Pancreas (tissue), 10 donors: ENCODE measurements around the gene MTHFD1L. TPM values are rescaled to one million over a fixed set of nuclear protein-coding genes. Genes with fewer than 3 reads are reported as not detected.

Experiments
- ATAC-seq, 4 donors: fragments of 200-7000 bp; cut with Tn5 transposase; one replicate each; pipeline versions ENCODE4 v1.8.0 to v1.9.1; 2020; ENCODE audit warnings: mild to moderate bottlenecking in 4 of 4, moderate library complexity in 4 of 4
- DNase-seq, 6 donors: peaks; one replicate each; pipeline ENCODE4 v3.0.0-alpha.2; 2020
- FAIRE-seq: peaks from 2 replicates; lab custom pipeline; 2012; peaks lifted over from hg19 to GRCh38; lab: Jason Lieb, UNC
- H3K27ac ChIP-seq, 4 donors: fragments of 200-600 bp; sonication (generic); 1 replicate in 3 of 4; 2 replicates in 1 of 4; pipeline versions ENCODE4 v1.5.0 to v1.8.0; 2020
- H3K27me3 ChIP-seq, 4 donors: fragments of 200-600 bp; one replicate each; pipeline ENCODE4 v1.8.0; 2021
- H3K36me3 ChIP-seq, 3 donors: fragments of 200-600 bp; sonication (generic) in 1 of 3; one replicate each; pipeline versions ENCODE4 v1.5.0 to v1.8.0; 2020 to 2021
- H3K4me1 ChIP-seq, 3 donors: fragments of 200-600 bp; one replicate each; pipeline ENCODE4 v1.8.0; 2021
- H3K4me3 ChIP-seq, 4 donors: fragments of 200-600 bp; sonication (generic) in 2 of 4; one replicate each; pipeline versions ENCODE4 v1.5.0 to v1.8.0; 2020 to 2021
- H3K9me3 ChIP-seq, 4 donors: fragments of 200-600 bp; one replicate each; pipeline ENCODE4 v1.8.0; 2021
- CTCF ChIP-seq, 4 donors: fragments of 200-600 bp; sonication (generic) in 3 of 4; IDR thresholded peaks; one replicate each; pipeline versions ENCODE4 v1.5.0 to v1.8.0; 2021; ENCODE audit warnings: antibody characterized with exemption in 4 of 4
- WGBS, 2 donors: extraction: QIAGEN DNeasy Blood & Tissue Kit; methylation state at CpG; one replicate each; pipeline ENCODE4 v1.1.7; 2013; 5-methylcytosine and 5-hydroxymethylcytosine counted together
- intact Hi-C, 3 donors: fragments of 100-400 bp; cut with DNase I; formaldehyde crosslinking; loops; one replicate each; pipeline versions ENCODE4 v1.11.1 to v1.14.2; 2022
- polyA plus RNA-seq, 2 donors: library from polyadenylated mRNA; stranded (reverse); fragments of 200-250 nt; gene quantifications; one replicate each; pipeline ENCODE4 v1.2.3, GENCODE V29; 2013
- total RNA-seq, 6 donors: library from RNA; stranded (reverse); fragmentation: NEBNext Ultra II Directional in 4 of 6; extraction: Animal tissue kit (Norgen Biotek cat#: 25700) in 4 of 6; gene quantifications; one replicate each; pipeline versions ENCODE4 v1.2.1 to v1.2.4, GENCODE V29; 2021 to 2023
- donor health status: healthy with polysubstance abuse.
- donor health status: DM: no; HTN: no; CAD: no; lungs with moderate emphysema.
- donor health status: DM: no; HTN: no; CAD: no.
- donor health status: control.
- donor health status: control.
- donor health status: Bipolar disorder and iron deficiency.
- donor health status: DM: yes; HTN: yes; CAD: no.
- donor health status: DM: no; HTN: no; CAD: no.
- donor health status: DM: no; HTN: no; CAD: no.
- donor health status: DM: yes; HTN: yes; CAD: no.

Gene MTHFD1L
- total and polyA plus RNA-seq, 8 donors: 3.2 to 26.5 (median 9.0) TPM

DNA sequence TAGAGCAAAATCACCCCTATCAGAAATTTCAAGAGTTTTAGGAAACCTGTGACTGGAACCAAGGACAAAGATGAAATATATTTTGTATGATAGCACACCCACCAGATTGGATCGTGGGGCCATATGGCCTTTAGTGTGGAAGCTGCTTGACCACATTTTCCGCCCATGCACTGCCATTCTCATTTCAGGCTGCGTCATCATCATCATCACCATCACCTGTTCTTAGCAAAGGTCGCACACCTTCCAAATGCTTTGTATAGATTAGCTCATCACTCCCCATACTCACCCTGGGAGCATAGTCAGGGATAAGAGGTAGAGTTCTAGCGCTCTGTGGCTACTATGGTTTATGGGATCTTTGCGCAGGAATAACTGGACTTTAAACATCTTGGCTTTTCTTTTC lies 185.7 kb downstream of the MTHFD1L start:
- FAIRE-seq (no peak), DNase-seq (no peak), ATAC-seq (no peak)
- intact Hi-C loops: no loop called here
- 94 to 97% methylated on average over 6 of the region's 6 CpGs for WGBS, 2 donors
- H3K36me3 ChIP-seq: no peaks in the 10 kb centered on the region
- H3K4me1 ChIP-seq: no peaks in the 10 kb centered on the region
- no peaks in the 10 kb centered on the region for H3K27me3 ChIP-seq
- no peaks in the 10 kb centered on the region for H3K9me3 ChIP-seq
- no peak overlapping the region for H3K27ac ChIP-seq
- no peak overlapping the region for H3K4me3 ChIP-seq
- no peak for TF ChIP-seq CTCF (IDR thresholded peaks at IDR 0.05)

- Histone ChIP-seq H3K27me3 (no peaks in the 10 kb centered on the region), H3K4me3 (no peak overlapping the region), H3K4me1 (no peaks in the 10 kb centered on the region), H3K27ac (no peak overlapping the region), H3K9me3 (no peaks in the 10 kb centered on the region), H3K36me3 (no peaks in the 10 kb centered on the region)
- 65 to 68% methylated on average over 12 of the region's 12 CpGs for WGBS, 2 donors
- no peak for FAIRE-seq
- intact Hi-C loops: no loop called here
- DNase-seq: no peak
- no peak for TF ChIP-seq CTCF (IDR thresholded peaks at IDR 0.05)
- peak in 1 of 4 donors; percentile 34 for ATAC-seq
These were observed 186.6 kb downstream of the MTHFD1L start for GRCh38 chr6:151052021-151052646.

DNA sequence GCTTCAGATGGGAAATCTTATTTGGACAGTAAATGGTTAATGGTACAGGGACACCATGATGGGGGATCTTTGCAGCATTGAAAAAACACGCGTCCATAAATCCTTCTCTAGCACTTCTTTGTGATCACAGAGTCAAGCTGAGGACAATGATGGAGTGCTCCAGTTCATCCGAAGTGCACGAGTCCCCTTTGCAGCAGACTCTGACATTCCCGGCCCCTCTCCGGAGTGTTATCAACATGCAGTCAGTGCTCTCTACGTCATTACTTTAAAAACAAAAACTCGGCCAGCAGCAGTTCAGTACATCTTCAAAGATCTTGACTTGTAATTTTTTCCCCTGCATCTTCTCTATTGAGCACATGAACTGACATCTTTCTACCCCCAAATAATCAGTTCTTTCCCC lies 188.8 kb downstream of the MTHFD1L start:
- WGBS, 2 donors: 62 to 65% methylated on average over 8 of the region's 8 CpGs
- Histone ChIP-seq H3K9me3 (no peaks in the 10 kb centered on the region), H3K36me3 (no peaks in the 10 kb centered on the region), H3K27ac (no peak overlapping the region), H3K4me3 (no peak overlapping the region), H3K4me1 (no peaks in the 10 kb centered on the region), H3K27me3 (no peaks in the 10 kb centered on the region)
- no peak for DNase-seq
- intact Hi-C loops: no loop called here
- ATAC-seq: no peak
- FAIRE-seq: no peak
- no peak for TF ChIP-seq CTCF (IDR thresholded peaks at IDR 0.05)

GRCh38 chr6:151056230-151056907 lies 190.9 kb downstream of the MTHFD1L start:
- H3K4me1 ChIP-seq: no peaks in the 10 kb centered on the region
- intact Hi-C loops: no loop called here
- no peak for TF ChIP-seq CTCF (IDR thresholded peaks at IDR 0.05)
- ATAC-seq (no peak), FAIRE-seq (no peak), DNase-seq (no peak)
- H3K4me3 ChIP-seq: no peak overlapping the region
- WGBS, 2 donors: 87% methylated on average over 9 of the region's 9 CpGs
- no peaks in the 10 kb centered on the region for H3K9me3 ChIP-seq
- no peaks in the 10 kb centered on the region for H3K27me3 ChIP-seq
- no peaks in the 10 kb centered on the region for H3K36me3 ChIP-seq
- H3K27ac ChIP-seq: no peak overlapping the region

DNA sequence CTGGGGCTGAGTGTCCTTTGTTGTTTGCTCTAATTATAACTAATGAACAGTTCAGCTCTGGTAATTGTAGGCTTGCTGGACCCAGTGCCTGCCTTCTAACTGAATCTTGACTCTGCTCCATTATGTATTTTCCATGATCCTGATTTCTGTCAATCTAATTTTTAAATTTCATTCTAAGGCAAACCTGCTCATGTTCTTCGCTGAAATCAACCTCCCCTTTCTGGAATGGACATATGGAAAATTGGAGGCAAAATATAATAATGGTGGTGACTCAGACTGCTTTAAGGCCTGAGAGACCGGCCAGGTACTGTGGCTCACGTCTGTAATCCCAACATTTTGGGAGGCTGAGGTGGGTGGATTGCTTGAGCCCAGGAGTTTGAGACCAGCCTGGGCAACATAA lies 191.6 kb downstream of the MTHFD1L start:
- intact Hi-C loops: no loop called here
- Histone ChIP-seq H3K9me3 (no peaks in the 10 kb centered on the region), H3K36me3 (no peaks in the 10 kb centered on the region), H3K4me3 (no peak overlapping the region), H3K4me1 (no peaks in the 10 kb centered on the region), H3K27me3 (no peaks in the 10 kb centered on the region), H3K27ac (no peak overlapping the region)
- ATAC-seq (no peak), DNase-seq (no peak), FAIRE-seq (no peak)
- WGBS, 2 donors: 94 to 97% methylated on average over 3 of the region's 3 CpGs
- no peak for TF ChIP-seq CTCF (IDR thresholded peaks at IDR 0.05)
